GM12878 (cell line): ENCODE results near the gene C22orf31.

Experiments
- BACH1 ChIP-seq: fragments of 450-650 bp; IDR thresholded peaks from 2 replicates; pipeline ENCODE4 v1.6.1; 2017; ENCODE audit warnings: mild to moderate bottlenecking, borderline replicate concordance
- CTCF ChIP-seq, 3 experiments: IDR thresholded peaks in 2 of 3; conservative IDR thresholded peaks in 1 of 3; 2 replicates each; pipeline ENCODE4 v1.5.1; 2011; ENCODE audit warnings: low read depth in 3 of 3, low read length in 3 of 3, mild to moderate bottlenecking in 3 of 3, control low read depth in 2 of 3, moderate library complexity in 2 of 3, inconsistent platforms in 1 of 3, mixed read lengths in 1 of 3; ENCODE audit not compliant: control insufficient read depth in 2 of 3, insufficient read depth in 1 of 3; ENCODE audit errors: extremely low read depth in 1 of 3
- EGR1 ChIP-seq, 2 experiments: IDR thresholded peaks; 1 replicate in 1 of 2; 2 replicates in 1 of 2; pipeline ENCODE4 v1.6.1; 2011 to 2012; ENCODE audit warnings: low read depth in 2 of 2, low read length in 2 of 2, borderline replicate concordance in 1 of 2, mild to moderate bottlenecking in 1 of 2, moderate library complexity in 1 of 2
- SMARCA5 ChIP-seq: fragments of 450-650 bp; IDR thresholded peaks from 2 replicates; pipeline ENCODE4 v1.6.1; 2017; ENCODE audit warnings: mild to moderate bottlenecking
- USF2 ChIP-seq: IDR thresholded peaks from 2 replicates; pipeline ENCODE4 v1.6.1; 2011; ENCODE audit warnings: low read depth, low read length, improper control_type of control experiment, borderline replicate concordance
- YY1 ChIP-seq: IDR thresholded peaks from 2 replicates; pipeline ENCODE4 v1.6.1; 2011; ENCODE audit warnings: low read depth, mild to moderate bottlenecking, low read length
- TF ChIP-seq, protein P1 (sequence below): fragments of 450-650 bp; IDR thresholded peaks from 2 replicates; pipeline ENCODE4 v1.6.1; 2014; ENCODE audit warnings: mild to moderate bottlenecking

DNA sequence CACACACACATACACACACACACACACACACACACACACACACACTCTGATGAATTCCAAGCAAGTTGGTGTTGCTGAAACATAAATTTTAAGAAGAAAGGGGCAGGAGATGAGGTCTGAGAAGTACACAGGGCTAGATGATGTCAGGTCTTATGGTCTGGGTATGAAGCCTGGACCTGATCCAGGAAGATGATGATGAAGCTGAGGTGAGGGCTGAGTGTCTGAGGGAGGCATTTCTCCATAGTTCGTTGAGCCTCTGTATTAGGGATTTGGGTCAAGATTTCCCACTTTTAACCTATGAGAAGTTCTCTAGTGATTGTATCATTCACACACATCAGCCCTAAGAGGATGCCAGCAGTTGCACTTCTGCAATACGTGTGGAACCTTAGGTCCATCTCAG lies 43.8 kb upstream of the C22orf31 start:
- TF ChIP-seq CTCF (IDR thresholded peaks at IDR 0.05 in 2 of 3, conservative IDR thresholded peaks at IDR 0.05 in 1 of 3; ENCODE audit: control insufficient read depth in 2 of 3, extremely low read depth in 1 of 3, insufficient read depth in 1 of 3, low read depth in 3 of 3, low read length in 3 of 3) (no peak), SMARCA5 (no peak), EGR1 (IDR thresholded peaks at IDR 0.05; ENCODE audit: borderline replicate concordance in 1 of 2, low read depth in 2 of 2, low read length in 2 of 2) (no peak), USF2 (no peak), BACH1 (no peak), YY1 (no peak)
- TF ChIP-seq, protein P1, sequence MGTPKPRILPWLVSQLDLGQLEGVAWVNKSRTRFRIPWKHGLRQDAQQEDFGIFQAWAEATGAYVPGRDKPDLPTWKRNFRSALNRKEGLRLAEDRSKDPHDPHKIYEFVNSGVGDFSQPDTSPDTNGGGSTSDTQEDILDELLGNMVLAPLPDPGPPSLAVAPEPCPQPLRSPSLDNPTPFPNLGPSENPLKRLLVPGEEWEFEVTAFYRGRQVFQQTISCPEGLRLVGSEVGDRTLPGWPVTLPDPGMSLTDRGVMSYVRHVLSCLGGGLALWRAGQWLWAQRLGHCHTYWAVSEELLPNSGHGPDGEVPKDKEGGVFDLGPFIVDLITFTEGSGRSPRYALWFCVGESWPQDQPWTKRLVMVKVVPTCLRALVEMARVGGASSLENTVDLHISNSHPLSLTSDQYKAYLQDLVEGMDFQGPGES = no peak
